ENCODE data around the gene STAB1. TPM values are rescaled to one million over a fixed set of nuclear protein-coding genes. Genes with fewer than 3 reads are reported as not detected.
A peak's percentile ranks its signal among the peaks of the same experiment; 100 is the strongest.

STAB1 gene
- total RNA-seq, 2 donors from 2014 or later = 1.7 to 4.9 TPM

- Mint-ChIP-seq H3K36me3 (ENCODE audit: low read depth) (peaks cover 4% of the 10 kb centered on the region), H3K27ac (peak overlapping the region; percentile 95), H3K27me3 (no peaks in the 10 kb centered on the region), H3K4me3 (peak overlapping the region; percentile 98), H3K4me1 (peaks cover 30% of the 10 kb centered on the region)
- DNase-seq (no peak), ATAC-seq (no peak)
- H3K9me3 ChIP-seq (ENCODE audit: control insufficient read depth, low read length, poor library complexity, severe bottlenecking) = no peaks in the 10 kb centered on the region
These were observed 42.1 kb downstream of the STAB1 start for GRCh38 chr3:52537165-52537620.

GRCh38 chr3:52537726-52538421 is 42.7 kb downstream of the STAB1 start:
- H3K9me3 ChIP-seq (ENCODE audit: control insufficient read depth, low read length, poor library complexity, severe bottlenecking) = no peaks in the 10 kb centered on the region
- DNase-seq (no peak), ATAC-seq (no peak)
- H3K4me3 Mint-ChIP-seq = peak overlapping the region; percentile 98
- no peaks in the 10 kb centered on the region for H3K27me3 Mint-ChIP-seq
- peaks cover 30% of the 10 kb centered on the region for H3K4me1 Mint-ChIP-seq
- H3K36me3 Mint-ChIP-seq (ENCODE audit: low read depth) = peaks cover 4% of the 10 kb centered on the region
- peak overlapping the region; percentile 95 for H3K27ac Mint-ChIP-seq

GRCh38 chr3:52539010-52539653 is 44.0 kb downstream of the STAB1 start:
- H3K27me3 Mint-ChIP-seq = no peaks in the 10 kb centered on the region
- ATAC-seq (no peak), DNase-seq (no peak)
- peak overlapping the region; percentile 0 for H3K27ac Mint-ChIP-seq
- no peaks in the 10 kb centered on the region for H3K9me3 ChIP-seq (ENCODE audit: control insufficient read depth, low read length, poor library complexity, severe bottlenecking)
- H3K36me3 Mint-ChIP-seq (ENCODE audit: low read depth) = peaks cover 4% of the 10 kb centered on the region
- H3K4me3 Mint-ChIP-seq = peak overlapping the region; percentile 7
- H3K4me1 Mint-ChIP-seq = peaks cover 30% of the 10 kb centered on the region

- H3K27me3 Mint-ChIP-seq = no peaks in the 10 kb centered on the region
- no peaks in the 10 kb centered on the region for H3K9me3 ChIP-seq (ENCODE audit: control insufficient read depth, low read length, poor library complexity, severe bottlenecking)
- ATAC-seq = no peak
- no peak overlapping the region for H3K27ac Mint-ChIP-seq
- H3K36me3 Mint-ChIP-seq (ENCODE audit: low read depth) = peaks cover 4% of the 10 kb centered on the region
- peaks cover 29% of the 10 kb centered on the region for H3K4me1 Mint-ChIP-seq
- DNase-seq = no peak
- H3K4me3 Mint-ChIP-seq = no peak overlapping the region
These were observed 45.9 kb downstream of the STAB1 start for GRCh38 chr3:52541050-52541449.

GRCh38 chr3:52544937-52545336 is 49.8 kb downstream of the STAB1 start:
- H3K36me3 Mint-ChIP-seq (ENCODE audit: low read depth) = no peaks in the 10 kb centered on the region
- ATAC-seq (no peak), DNase-seq (no peak)
- no peaks in the 10 kb centered on the region for H3K27me3 Mint-ChIP-seq
- peaks cover 6% of the 10 kb centered on the region for H3K4me1 Mint-ChIP-seq
- H3K27ac Mint-ChIP-seq = peak overlapping the region; percentile 57
- H3K9me3 ChIP-seq (ENCODE audit: control insufficient read depth, low read length, poor library complexity, severe bottlenecking) = no peaks in the 10 kb centered on the region
- H3K4me3 Mint-ChIP-seq = no peak overlapping the region

GRCh38 chr3:52546111-52546901 is 51.2 kb downstream of the STAB1 start:
- Mint-ChIP-seq H3K27me3 (no peaks in the 10 kb centered on the region), H3K27ac (peak overlapping the region; percentile 57), H3K36me3 (ENCODE audit: low read depth) (no peaks in the 10 kb centered on the region), H3K4me1 (peaks cover 6% of the 10 kb centered on the region), H3K4me3 (no peak overlapping the region)
- ATAC-seq = no peak
- no peaks in the 10 kb centered on the region for H3K9me3 ChIP-seq (ENCODE audit: control insufficient read depth, low read length, poor library complexity, severe bottlenecking)
- no peak for DNase-seq

- no peaks in the 10 kb centered on the region for H3K9me3 ChIP-seq (ENCODE audit: control insufficient read depth, low read length, poor library complexity, severe bottlenecking)
- H3K4me1 Mint-ChIP-seq = peaks cover 4% of the 10 kb centered on the region
- no peak for ATAC-seq
- H3K27ac Mint-ChIP-seq = no peak overlapping the region
- H3K36me3 Mint-ChIP-seq (ENCODE audit: low read depth) = no peaks in the 10 kb centered on the region
- H3K4me3 Mint-ChIP-seq = no peak overlapping the region
- no peak for DNase-seq
- no peaks in the 10 kb centered on the region for H3K27me3 Mint-ChIP-seq
These were observed 52.0 kb downstream of the STAB1 start for GRCh38 chr3:52547143-52547542.

- Mint-ChIP-seq H3K36me3 (ENCODE audit: low read depth) (peaks cover 2% of the 10 kb centered on the region), H3K4me1 (no peaks in the 10 kb centered on the region), H3K27ac (no peak overlapping the region)
These were observed 56.0 kb downstream of the STAB1 start for GRCh38 chr3:52551118-52551517.

GRCh38 chr3:52552089-52552488 is 57.0 kb downstream of the STAB1 start:
- no peaks in the 10 kb centered on the region for H3K9me3 ChIP-seq (ENCODE audit: control insufficient read depth, low read length, poor library complexity, severe bottlenecking)
- Mint-ChIP-seq H3K4me1 (no peaks in the 10 kb centered on the region), H3K4me3 (peak overlapping the region; percentile 45), H3K27ac (no peak overlapping the region), H3K36me3 (ENCODE audit: low read depth) (peaks cover 2% of the 10 kb centered on the region), H3K27me3 (no peaks in the 10 kb centered on the region)
- no peak for ATAC-seq
- no peak for DNase-seq

More at GRCh38 chr3:52551118-52551517, 56.0 kb downstream of the STAB1 start:
- DNase-seq = no peak
- H3K27me3 Mint-ChIP-seq = no peaks in the 10 kb centered on the region
- no peak for ATAC-seq
- H3K9me3 ChIP-seq (ENCODE audit: control insufficient read depth, low read length, poor library complexity, severe bottlenecking) = no peaks in the 10 kb centered on the region
- H3K4me3 Mint-ChIP-seq = no peak overlapping the region

- Mint-ChIP-seq H3K36me3 (ENCODE audit: low read depth) (peaks cover 2% of the 10 kb centered on the region), H3K27me3 (no peaks in the 10 kb centered on the region), H3K4me1 (peaks cover 1% of the 10 kb centered on the region), H3K27ac (no peak overlapping the region), H3K4me3 (no peak overlapping the region)
- ATAC-seq = no peak
- no peaks in the 10 kb centered on the region for H3K9me3 ChIP-seq (ENCODE audit: control insufficient read depth, low read length, poor library complexity, severe bottlenecking)
- no peak for DNase-seq
These were observed 59.1 kb downstream of the STAB1 start for GRCh38 chr3:52554026-52554755.

- H3K4me1 Mint-ChIP-seq = peaks cover 6% of the 10 kb centered on the region
- ATAC-seq = no peak
- no peak for DNase-seq
- H3K9me3 ChIP-seq (ENCODE audit: control insufficient read depth, low read length, poor library complexity, severe bottlenecking) = no peaks in the 10 kb centered on the region
- H3K36me3 Mint-ChIP-seq (ENCODE audit: low read depth) = peaks cover 2% of the 10 kb centered on the region
- no peak overlapping the region for H3K4me3 Mint-ChIP-seq
- no peaks in the 10 kb centered on the region for H3K27me3 Mint-ChIP-seq
- no peak overlapping the region for H3K27ac Mint-ChIP-seq
These were observed 59.9 kb downstream of the STAB1 start for GRCh38 chr3:52555056-52555455.

- H3K4me3 Mint-ChIP-seq = no peak overlapping the region
- DNase-seq (no peak), ATAC-seq (no peak)
- peaks cover 2% of the 10 kb centered on the region for H3K36me3 Mint-ChIP-seq (ENCODE audit: low read depth)
- no peaks in the 10 kb centered on the region for H3K9me3 ChIP-seq (ENCODE audit: control insufficient read depth, low read length, poor library complexity, severe bottlenecking)
- H3K27ac Mint-ChIP-seq = peak overlapping the region; percentile 21
- peaks cover 7% of the 10 kb centered on the region for H3K4me1 Mint-ChIP-seq
- H3K27me3 Mint-ChIP-seq = no peaks in the 10 kb centered on the region
These were observed 62.1 kb downstream of the STAB1 start for GRCh38 chr3:52557011-52557960.
